ENCODE results near the gene SLAMF8.

The SLAMF8 gene

DNA sequence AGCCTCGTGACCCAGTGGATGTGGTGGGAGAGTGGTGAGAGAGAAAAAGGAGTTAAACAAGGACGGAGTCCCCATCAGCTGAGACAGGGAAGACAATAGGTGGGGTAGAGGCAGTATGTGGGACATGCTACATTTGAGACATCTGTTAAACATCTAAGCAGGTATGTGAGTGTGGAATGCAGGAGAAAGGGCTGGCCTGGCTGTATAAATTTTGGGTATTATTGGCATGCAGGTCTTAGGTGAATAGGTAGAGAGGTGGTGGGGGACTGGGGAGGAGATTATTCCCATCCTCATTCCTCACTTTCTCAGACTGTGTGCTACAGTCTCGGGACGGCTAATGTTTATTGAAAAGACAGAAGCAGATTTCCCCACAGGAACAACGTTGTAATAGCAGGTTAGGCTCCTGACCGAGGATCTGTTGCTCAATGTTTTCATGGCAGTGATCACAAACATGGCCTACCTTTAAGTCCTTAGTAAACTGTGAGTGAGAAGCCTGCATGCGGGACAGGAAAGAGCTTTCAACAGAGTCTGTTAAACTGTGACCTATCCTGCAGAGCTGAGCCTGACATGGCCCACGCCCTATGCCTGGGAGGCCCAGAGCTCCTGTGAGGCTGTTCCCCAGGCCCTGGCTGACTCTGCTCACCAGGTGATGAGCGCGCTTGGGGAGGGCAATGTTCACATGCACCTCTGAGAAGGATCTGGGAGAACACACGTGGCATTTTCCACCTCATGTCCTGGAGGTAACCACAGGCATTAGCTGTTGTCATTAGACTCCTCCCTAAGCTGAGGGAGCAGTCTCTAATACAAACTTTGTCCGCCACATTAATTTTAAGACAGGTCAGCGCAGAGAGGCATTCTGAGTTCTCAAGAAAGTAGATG, 19.3 kb downstream of the SLAMF8 start:
- no peak for DNase-seq (ENCODE audit: low read depth in 2 of 2)

- no peak for DNase-seq (ENCODE audit: low read depth in 2 of 2)
These were observed 20.6 kb downstream of the SLAMF8 start for GRCh38 chr1:159847231-159847630.

DNA sequence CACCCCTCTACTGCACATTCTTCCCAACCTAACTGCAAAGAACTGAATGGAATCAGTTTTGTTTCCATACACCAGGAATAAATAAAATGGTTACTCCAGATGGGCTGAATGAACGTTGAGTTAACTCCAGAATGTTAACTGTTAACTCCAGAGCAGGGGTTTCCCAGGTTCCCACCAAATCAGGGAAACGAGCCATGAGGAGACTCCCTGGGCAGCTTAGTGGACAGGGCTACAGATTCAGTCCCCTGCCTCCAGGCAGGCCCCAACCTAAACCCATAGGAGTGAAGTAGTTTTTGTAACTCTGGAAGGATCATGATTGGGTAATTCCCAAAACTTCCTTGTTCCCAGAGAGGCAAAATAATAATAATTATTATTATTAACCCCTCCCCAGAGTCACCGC, 21.7 kb downstream of the SLAMF8 start:
- no peak for DNase-seq (ENCODE audit: low read depth in 2 of 2)

GRCh38 chr1:159849626-159850366, 23.1 kb downstream of the SLAMF8 start:
- no peak for DNase-seq (ENCODE audit: low read depth in 2 of 2)

- DNase-seq (ENCODE audit: low read depth in 2 of 2), result no peak
These were observed 24.7 kb downstream of the SLAMF8 start for GRCh38 chr1:159851407-159851806.

- DNase-seq (ENCODE audit: low read depth in 2 of 2), result no peak
These were observed 26.9 kb downstream of the SLAMF8 start for GRCh38 chr1:159853417-159854115.

- DNase-seq (ENCODE audit: low read depth in 2 of 2), result no peak
These were observed 27.5 kb downstream of the SLAMF8 start for GRCh38 chr1:159854116-159854692.

GRCh38 chr1:159854693-159855192, 28.1 kb downstream of the SLAMF8 start:
- DNase-seq (ENCODE audit: low read depth in 2 of 2), result peak; percentile 46 to 50

GRCh38 chr1:159855709-159856108, 29.0 kb downstream of the SLAMF8 start:
- DNase-seq (ENCODE audit: low read depth in 2 of 2), result no peak

DNA sequence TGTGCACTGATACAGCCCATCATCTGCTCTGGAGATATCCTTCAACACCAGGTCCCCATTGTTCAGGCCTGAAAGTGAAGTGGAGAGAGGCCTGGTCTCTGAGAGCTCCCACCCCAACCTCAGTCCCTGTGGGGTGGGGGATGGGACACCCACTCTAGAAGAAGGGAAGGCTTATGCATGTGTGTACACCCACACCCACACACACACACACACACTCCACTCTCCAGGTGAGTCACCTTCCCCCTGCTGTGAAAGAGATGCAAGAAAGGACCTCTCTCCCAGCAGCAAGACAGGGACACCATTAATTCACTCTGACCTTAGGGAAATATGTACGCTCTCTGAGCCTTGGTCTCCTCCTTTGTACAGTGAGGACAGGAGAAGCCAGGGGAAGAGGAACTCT, 29.9 kb downstream of the SLAMF8 start:
- DNase-seq (ENCODE audit: low read depth in 2 of 2), result no peak

DNA sequence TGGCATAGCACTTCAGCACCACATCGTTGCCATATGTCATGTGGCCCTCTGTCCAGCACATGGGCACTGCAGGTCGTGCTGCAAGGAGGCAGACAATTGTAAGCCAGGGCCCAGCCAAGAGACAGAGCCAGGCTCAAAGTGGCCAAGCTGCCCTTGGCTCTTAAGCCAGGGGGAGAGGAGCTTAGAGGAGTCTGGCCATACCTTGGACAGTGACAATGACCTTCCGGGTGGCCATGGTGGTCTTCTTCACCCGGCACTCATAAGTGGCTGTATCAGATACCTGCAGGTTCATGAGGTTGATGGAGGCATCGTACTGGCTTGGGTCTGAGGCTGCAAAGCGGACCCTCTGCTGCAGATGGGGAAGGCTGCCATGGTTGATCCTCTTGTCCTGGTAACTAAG, 31.2 kb downstream of the SLAMF8 start:
- DNase-seq (ENCODE audit: low read depth in 2 of 2), result no peak

DNA sequence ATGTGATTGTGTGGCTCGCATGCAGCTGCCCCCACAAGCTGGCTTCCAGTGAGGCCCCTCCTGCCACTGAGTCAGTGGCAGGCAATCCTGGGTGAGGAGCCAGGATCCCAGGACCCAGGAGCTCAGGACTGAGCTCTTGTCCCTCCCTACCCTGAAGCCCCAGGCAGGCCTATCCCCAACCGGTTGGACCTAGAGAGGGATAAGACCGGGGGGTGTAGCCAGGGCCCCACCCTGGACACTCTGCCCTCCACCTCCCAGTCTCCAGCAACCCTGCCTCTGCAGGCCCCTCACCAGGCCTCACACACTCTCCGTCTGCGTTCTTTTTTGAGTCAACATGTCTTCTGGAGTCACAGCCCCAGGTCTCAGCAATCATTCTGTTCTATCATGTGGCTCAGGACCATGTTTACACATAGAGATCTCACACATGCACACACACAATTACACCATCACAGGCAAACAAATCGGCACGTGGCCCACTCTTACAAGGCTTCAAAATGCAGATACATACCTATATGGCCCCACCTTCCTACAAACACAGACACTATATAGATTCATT, 33.2 kb downstream of the SLAMF8 start:
- DNase-seq (ENCODE audit: low read depth in 2 of 2), result no peak

DNA sequence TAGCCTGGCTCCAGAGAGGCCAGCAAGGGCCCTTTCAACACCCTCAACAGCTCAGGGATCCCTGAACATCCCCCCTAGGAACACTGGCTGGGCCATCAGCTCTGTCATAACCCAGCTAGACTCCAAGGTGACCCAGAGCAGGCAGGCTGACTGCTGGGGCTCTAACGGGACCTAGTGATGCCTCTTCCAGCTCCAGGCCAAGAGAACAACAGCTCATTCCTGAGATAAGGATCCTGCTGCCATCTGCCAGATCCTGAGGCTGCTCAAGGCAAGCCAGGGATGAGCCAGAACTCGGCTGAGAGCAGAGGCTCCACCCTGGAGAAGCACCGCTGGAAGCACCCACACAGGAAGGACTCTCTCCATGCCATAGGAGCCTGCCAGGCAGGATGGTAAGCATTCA, 33.8 kb downstream of the SLAMF8 start:
- DNase-seq (ENCODE audit: low read depth in 2 of 2), result no peak

DNA sequence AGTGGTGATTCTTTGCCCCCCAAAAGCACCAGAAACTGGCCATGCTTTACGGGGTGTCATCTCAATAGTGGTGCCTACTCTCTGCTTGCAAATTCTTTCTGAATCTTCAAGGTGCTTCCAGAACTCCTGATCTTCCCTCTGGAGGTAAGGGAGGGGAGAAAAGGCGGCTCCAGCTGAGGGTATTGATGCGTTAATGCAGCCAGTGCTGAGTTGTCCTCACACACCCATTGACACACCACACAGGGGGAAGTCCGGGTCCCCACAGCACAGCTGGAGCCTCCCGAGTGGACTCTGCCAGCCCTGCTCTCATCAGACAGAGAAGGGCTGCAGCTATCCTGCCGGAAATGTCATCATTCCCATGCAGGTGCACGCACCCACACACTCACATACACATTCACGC, 34.5 kb downstream of the SLAMF8 start:
- no peak for DNase-seq (ENCODE audit: low read depth in 2 of 2)

GRCh38 chr1:159862031-159862430, 35.4 kb downstream of the SLAMF8 start:
- no peak for DNase-seq (ENCODE audit: low read depth in 2 of 2)

- DNase-seq (ENCODE audit: low read depth in 2 of 2), result no peak
These were observed 35.9 kb downstream of the SLAMF8 start, which contains the start of gene VSIG8 for GRCh38 chr1:159862557-159862956. Gene VSIG8 (minus strand): TSS chr1:159862657. CDS start chr1:159862521, 136 bp downstream.

- DNase-seq (ENCODE audit: low read depth in 2 of 2), result no peak
These were observed 37.6 kb downstream of the SLAMF8 start for GRCh38 chr1:159864262-159864661.

GRCh38 chr1:159866066-159866465, 39.4 kb downstream of the SLAMF8 start:
- no peak for DNase-seq (ENCODE audit: low read depth in 2 of 2)

- DNase-seq (ENCODE audit: low read depth in 2 of 2), result no peak
These were observed 40.4 kb downstream of the SLAMF8 start for GRCh38 chr1:159866905-159867663.

DNA sequence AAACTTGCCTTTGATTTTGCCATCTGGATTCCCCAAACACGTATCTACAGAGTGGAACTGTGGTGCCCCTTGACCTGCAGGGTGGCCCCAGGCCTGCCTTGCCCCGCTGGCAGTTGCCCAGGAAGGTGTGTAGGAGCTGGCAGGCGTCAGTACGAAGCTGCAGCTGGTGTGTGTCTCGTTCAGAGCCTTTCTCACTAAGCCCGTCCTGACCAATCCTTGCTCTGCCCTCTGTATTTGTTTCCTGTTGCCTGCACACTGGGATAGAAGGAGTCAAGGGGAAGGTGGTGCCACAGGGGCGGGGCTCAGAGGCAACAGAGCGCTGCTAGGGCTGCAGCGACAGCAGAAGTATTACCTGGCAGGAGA, 41.0 kb downstream of the SLAMF8 start:
- DNase-seq (ENCODE audit: low read depth in 2 of 2), result no peak

- no peak for DNase-seq (ENCODE audit: low read depth in 2 of 2)
These were observed 42.1 kb downstream of the SLAMF8 start for GRCh38 chr1:159868766-159869165.

Data from stimulated activated CD8-positive, alpha-beta memory T cell treated with anti-CD3 and anti-CD28 coated beads, Interleukin-2, amount 100 ng/mL, for 1 hour (primary cell).